HepG2 (cell line): Measurements from ENCODE around the gene MCRIP2. TPM values are rescaled to one million over a fixed set of nuclear protein-coding genes. Genes with fewer than 3 reads are reported as not detected.

ENCODE experiments used
- ESRRA ChIP-seq: sonication (generic); formaldehyde crosslinking; IDR thresholded peaks from 2 replicates; pipeline ENCODE4 v1.5.1; 2020; ENCODE audit warnings: mild to moderate bottlenecking, low read depth, missing genetic modification reagents
- MAFK ChIP-seq, 2 experiments: IDR thresholded peaks in 1 of 2; conservative IDR thresholded peaks in 1 of 2; 2 replicates each; pipeline ENCODE4 v1.6.1; 2011; ENCODE audit warnings: improper control_type of control experiment in 2 of 2, low read length in 2 of 2
- ZNF569 ChIP-seq: sonication (generic); formaldehyde crosslinking; IDR thresholded peaks from 2 replicates; pipeline ENCODE4 v1.5.0; 2020; ENCODE audit warnings: mild to moderate bottlenecking, missing genetic modification reagents, moderate library complexity, borderline replicate concordance
- ZNF878 ChIP-seq: sonication (generic); formaldehyde crosslinking; IDR thresholded peaks from 2 replicates; pipeline ENCODE4 v1.8.1; 2023; ENCODE audit warnings: mild to moderate bottlenecking, missing genetic modification reagents, moderate library complexity
- polyA plus RNA-seq, 8 experiments: library from polyadenylated mRNA; depleted of rRNA in 3 of 8; stranded (reverse) in 7 of 8; unstranded in 1 of 8; fragments of >200 nt; fragmentation: Illumina TruSeq in 4 of 8; extraction: Trizol in 4 of 8; gene quantifications; 2 replicates each; pipeline versions ENCODE4 v1.2.1 to v1.2.3, GENCODE V29; 2011 to 2016; ENCODE audit warnings: low read depth in 4 of 8, missing spikeins in 1 of 8, mixed read lengths in 1 of 8; ENCODE audit not compliant: insufficient read depth in 1 of 8
- total RNA-seq, 5 experiments: library from RNA; depleted of rRNA; stranded (reverse); fragments of >200 nt; fragmentation: Illumina TruSeq; extraction: Trizol; gene quantifications; 2 replicates each; pipeline ENCODE4 v1.2.3, GENCODE V29; 2016; ENCODE audit warnings: low read depth in 1 of 5
- TF ChIP-seq, protein P1 (sequence below): sonication (generic); formaldehyde crosslinking; IDR thresholded peaks from 2 replicates; pipeline ENCODE4 v1.8.0; 2022; ENCODE audit warnings: mild to moderate bottlenecking, missing genetic modification reagents; ENCODE audit not compliant: insufficient replicate concordance
- TF ChIP-seq, protein P2 (sequence below): sonication (generic); formaldehyde crosslinking; IDR thresholded peaks from 2 replicates; pipeline ENCODE4 v1.5.1; 2020; ENCODE audit warnings: missing genetic modification reagents, mild to moderate bottlenecking, borderline replicate concordance
- TF ChIP-seq, protein P3 (sequence below): sonication (generic); formaldehyde crosslinking; IDR thresholded peaks from 2 replicates; pipeline ENCODE4 v1.4.0; 2020; ENCODE audit warnings: missing genetic modification reagents, borderline replicate concordance
- TF ChIP-seq, protein P4 (sequence below): sonication (generic); formaldehyde crosslinking; IDR thresholded peaks from 2 replicates; pipeline ENCODE4 v1.5.1; 2020; ENCODE audit warnings: missing genetic modification reagents, mild to moderate bottlenecking, borderline replicate concordance
- TF ChIP-seq, protein P5 (sequence below): IDR thresholded peaks from 2 replicates; pipeline ENCODE4 v1.6.1; 2016; ENCODE audit warnings: missing biosample characterization, missing genetic modification reagents, low read depth
- TF ChIP-seq, protein P6 (sequence below): sonication (generic); formaldehyde crosslinking; conservative IDR thresholded peaks from 2 replicates; pipeline ENCODE4 v1.8.1; 2023; ENCODE audit warnings: missing genetic modification reagents
- TF ChIP-seq, protein P7 (sequence below): sonication (generic); formaldehyde crosslinking; IDR thresholded peaks from 2 replicates; pipeline ENCODE4 v1.4.0; 2020; ENCODE audit warnings: mild to moderate bottlenecking, missing genetic modification reagents

MCRIP2 gene
- total and polyA plus RNA-seq, 2 of the 13 experiments (the other 11 are each of a cell fraction or from before 2014, with no cell fraction given), result 39.6 to 76.7 TPM

DNA sequence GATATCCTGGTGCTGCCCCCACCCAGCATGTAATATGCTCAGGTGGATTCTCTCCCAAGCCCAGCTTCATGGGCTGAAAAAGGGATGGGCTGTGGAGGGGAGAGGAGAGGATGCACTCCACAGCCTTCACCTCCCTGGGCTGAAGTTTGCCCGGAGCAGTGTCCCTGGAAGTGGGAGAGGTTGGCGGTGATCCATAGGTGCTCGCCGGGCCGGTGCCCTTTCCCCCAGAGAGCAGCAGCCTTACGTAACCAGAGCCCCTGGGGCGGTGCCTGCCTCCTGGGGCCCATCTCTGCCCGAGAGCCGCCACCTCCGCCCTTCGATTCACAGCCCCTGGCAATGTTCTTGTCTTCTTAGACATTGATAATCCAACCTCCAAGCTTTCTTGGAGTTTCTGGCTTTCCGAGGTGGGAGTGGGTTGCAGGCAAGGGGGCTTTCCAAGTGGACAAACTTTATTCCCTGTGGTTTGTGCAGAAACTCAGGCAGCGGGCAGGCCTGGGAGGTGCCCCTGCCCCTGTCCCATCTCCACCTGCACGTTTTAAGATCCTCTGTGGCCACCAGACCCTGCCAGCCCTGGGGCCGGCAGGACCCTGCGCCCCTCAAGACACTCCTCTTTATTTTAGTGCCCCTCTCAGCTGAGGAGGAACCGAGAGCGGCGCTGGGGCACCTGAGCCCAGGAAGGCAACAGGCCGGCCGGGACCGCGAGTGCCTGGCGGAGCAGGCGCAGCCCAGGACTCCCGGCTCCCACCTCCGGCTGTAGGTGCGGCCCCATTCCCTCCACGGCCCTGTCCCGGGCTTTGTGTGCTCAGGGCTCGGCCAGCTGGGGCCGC is 4.4 kb downstream of the MCRIP2 start (continued):
- TF ChIP-seq, protein P1, sequence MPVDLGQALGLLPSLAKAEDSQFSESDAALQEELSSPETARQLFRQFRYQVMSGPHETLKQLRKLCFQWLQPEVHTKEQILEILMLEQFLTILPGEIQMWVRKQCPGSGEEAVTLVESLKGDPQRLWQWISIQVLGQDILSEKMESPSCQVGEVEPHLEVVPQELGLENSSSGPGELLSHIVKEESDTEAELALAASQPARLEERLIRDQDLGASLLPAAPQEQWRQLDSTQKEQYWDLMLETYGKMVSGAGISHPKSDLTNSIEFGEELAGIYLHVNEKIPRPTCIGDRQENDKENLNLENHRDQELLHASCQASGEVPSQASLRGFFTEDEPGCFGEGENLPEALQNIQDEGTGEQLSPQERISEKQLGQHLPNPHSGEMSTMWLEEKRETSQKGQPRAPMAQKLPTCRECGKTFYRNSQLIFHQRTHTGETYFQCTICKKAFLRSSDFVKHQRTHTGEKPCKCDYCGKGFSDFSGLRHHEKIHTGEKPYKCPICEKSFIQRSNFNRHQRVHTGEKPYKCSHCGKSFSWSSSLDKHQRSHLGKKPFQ (CRISPR knock-in tag), result no peak
- TF ChIP-seq ZNF878, result no peak
- TF ChIP-seq, protein P2, sequence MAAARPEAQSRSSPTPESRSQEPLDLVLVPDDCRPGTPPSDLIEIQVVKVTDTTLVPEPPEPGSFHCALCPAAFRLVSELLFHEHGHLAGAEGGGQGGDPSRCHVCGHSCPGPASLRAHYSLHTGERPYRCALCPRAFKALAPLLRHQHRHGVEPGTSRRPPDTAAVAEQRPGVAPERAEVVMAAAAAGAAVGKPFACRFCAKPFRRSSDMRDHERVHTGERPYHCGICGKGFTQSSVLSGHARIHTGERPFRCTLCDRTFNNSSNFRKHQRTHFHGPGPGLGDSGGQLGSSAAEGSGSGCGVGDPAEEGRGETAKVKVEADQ, result no peak
- TF ChIP-seq, protein P3, sequence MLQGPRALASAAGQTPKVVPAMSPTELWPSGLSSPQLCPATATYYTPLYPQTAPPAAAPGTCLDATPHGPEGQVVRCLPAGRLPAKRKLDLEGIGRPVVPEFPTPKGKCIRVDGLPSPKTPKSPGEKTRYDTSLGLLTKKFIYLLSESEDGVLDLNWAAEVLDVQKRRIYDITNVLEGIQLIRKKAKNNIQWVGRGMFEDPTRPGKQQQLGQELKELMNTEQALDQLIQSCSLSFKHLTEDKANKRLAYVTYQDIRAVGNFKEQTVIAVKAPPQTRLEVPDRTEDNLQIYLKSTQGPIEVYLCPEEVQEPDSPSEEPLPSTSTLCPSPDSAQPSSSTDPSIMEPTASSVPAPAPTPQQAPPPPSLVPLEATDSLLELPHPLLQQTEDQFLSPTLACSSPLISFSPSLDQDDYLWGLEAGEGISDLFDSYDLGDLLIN (CRISPR knock-in tag), result no peak
- TF ChIP-seq, protein P4, sequence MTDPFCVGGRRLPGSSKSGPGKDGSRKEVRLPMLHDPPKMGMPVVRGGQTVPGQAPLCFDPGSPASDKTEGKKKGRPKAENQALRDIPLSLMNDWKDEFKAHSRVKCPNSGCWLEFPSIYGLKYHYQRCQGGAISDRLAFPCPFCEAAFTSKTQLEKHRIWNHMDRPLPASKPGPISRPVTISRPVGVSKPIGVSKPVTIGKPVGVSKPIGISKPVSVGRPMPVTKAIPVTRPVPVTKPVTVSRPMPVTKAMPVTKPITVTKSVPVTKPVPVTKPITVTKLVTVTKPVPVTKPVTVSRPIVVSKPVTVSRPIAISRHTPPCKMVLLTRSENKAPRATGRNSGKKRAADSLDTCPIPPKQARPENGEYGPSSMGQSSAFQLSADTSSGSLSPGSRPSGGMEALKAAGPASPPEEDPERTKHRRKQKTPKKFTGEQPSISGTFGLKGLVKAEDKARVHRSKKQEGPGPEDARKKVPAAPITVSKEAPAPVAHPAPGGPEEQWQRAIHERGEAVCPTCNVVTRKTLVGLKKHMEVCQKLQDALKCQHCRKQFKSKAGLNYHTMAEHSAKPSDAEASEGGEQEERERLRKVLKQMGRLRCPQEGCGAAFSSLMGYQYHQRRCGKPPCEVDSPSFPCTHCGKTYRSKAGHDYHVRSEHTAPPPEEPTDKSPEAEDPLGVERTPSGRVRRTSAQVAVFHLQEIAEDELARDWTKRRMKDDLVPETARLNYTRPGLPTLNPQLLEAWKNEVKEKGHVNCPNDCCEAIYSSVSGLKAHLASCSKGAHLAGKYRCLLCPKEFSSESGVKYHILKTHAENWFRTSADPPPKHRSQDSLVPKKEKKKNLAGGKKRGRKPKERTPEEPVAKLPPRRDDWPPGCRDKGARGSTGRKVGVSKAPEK (CRISPR knock-in tag), result no peak
- TF ChIP-seq, protein P5, sequence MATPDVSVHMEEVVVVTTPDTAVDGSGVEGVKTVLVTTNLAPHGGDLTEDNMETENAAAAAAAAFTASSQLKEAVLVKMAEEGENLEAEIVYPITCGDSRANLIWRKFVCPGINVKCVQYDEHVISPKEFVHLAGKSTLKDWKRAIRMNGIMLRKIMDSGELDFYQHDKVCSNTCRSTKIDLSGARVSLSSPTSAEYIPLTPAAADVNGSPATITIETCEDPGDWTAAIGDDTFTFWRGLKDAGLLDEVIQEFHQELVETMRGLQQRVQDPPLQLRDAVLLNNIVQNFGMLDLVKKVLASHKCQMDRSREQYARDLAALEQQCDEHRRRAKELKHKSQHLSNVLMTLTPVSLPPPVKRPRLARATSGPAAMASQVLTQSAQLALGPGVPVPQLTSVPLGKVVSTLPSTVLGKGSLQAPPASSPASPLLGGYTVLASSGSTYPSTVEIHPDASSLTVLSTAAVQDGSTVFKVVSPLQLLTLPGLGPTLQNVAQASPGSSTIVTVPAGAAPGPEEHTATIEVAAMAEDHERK (CRISPR knock-in tag), result no peak
- TF ChIP-seq MAFK (conservative IDR thresholded peaks at IDR 0.05 in 1 of 2, IDR thresholded peaks at IDR 0.05 in 1 of 2; ENCODE audit: low read length in 2 of 2), result no peak
- TF ChIP-seq, protein P6, sequence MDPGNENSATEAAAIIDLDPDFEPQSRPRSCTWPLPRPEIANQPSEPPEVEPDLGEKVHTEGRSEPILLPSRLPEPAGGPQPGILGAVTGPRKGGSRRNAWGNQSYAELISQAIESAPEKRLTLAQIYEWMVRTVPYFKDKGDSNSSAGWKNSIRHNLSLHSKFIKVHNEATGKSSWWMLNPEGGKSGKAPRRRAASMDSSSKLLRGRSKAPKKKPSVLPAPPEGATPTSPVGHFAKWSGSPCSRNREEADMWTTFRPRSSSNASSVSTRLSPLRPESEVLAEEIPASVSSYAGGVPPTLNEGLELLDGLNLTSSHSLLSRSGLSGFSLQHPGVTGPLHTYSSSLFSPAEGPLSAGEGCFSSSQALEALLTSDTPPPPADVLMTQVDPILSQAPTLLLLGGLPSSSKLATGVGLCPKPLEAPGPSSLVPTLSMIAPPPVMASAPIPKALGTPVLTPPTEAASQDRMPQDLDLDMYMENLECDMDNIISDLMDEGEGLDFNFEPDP (CRISPR knock-in tag), result no peak
- no peak for TF ChIP-seq ESRRA
- TF ChIP-seq, protein P7, sequence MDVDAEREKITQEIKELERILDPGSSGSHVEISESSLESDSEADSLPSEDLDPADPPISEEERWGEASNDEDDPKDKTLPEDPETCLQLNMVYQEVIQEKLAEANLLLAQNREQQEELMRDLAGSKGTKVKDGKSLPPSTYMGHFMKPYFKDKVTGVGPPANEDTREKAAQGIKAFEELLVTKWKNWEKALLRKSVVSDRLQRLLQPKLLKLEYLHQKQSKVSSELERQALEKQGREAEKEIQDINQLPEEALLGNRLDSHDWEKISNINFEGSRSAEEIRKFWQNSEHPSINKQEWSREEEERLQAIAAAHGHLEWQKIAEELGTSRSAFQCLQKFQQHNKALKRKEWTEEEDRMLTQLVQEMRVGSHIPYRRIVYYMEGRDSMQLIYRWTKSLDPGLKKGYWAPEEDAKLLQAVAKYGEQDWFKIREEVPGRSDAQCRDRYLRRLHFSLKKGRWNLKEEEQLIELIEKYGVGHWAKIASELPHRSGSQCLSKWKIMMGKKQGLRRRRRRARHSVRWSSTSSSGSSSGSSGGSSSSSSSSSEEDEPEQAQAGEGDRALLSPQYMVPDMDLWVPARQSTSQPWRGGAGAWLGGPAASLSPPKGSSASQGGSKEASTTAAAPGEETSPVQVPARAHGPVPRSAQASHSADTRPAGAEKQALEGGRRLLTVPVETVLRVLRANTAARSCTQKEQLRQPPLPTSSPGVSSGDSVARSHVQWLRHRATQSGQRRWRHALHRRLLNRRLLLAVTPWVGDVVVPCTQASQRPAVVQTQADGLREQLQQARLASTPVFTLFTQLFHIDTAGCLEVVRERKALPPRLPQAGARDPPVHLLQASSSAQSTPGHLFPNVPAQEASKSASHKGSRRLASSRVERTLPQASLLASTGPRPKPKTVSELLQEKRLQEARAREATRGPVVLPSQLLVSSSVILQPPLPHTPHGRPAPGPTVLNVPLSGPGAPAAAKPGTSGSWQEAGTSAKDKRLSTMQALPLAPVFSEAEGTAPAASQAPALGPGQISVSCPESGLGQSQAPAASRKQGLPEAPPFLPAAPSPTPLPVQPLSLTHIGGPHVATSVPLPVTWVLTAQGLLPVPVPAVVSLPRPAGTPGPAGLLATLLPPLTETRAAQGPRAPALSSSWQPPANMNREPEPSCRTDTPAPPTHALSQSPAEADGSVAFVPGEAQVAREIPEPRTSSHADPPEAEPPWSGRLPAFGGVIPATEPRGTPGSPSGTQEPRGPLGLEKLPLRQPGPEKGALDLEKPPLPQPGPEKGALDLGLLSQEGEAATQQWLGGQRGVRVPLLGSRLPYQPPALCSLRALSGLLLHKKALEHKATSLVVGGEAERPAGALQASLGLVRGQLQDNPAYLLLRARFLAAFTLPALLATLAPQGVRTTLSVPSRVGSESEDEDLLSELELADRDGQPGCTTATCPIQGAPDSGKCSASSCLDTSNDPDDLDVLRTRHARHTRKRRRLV (CRISPR knock-in tag), result no peak
- no peak for TF ChIP-seq ZNF569 (CRISPR knock-in tag)
